GM18870 (cell line): ENCODE measurements around the gene STS.

Experiments used
- ATAC-seq: cut with Tn5 transposase; IDR thresholded peaks from one replicate; pipeline ENCODE4 v1.9.1; 2021; ENCODE audit warnings: moderate library complexity; ENCODE audit not compliant: unreplicated experiment

The STS gene

GRCh38 chrX:7147413-7147977 lies at the start of gene STS:
TSS of gene STS (plus strand) at chrX:7147712. CDS start at chrX:7253200, 105,488 bp downstream.
- ATAC-seq = peak; percentile 12

- no peak for ATAC-seq
Measured at GRCh38 chrX:7100022-7100421, 47.5 kb upstream of the STS start.

GRCh38 chrX:7102119-7102518 lies 45.4 kb upstream of the STS start:
- no peak for ATAC-seq

DNA sequence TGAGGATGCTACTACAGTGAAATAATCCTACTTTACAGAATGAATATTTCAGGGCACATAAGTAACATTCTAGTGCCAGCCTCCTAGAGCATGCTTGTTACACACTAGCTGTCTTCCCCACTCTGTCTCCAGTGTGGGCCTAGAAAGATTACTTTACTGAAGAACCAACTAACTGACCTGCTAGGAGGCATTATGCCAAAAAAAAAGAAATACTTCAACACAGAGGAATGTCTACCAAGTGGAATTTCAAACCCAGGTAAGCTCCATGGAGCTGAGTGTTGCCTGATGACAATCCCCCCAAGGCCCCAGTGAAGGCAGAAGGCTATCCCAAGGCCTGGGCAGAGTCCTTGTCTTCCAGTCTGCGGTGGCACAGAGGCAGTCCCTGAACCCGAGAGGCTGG lies 40.9 kb upstream of the STS start:
- ATAC-seq = no peak

- ATAC-seq = no peak
Measured at GRCh38 chrX:7108030-7108429, 39.5 kb upstream of the STS start.

- no peak for ATAC-seq
Measured at GRCh38 chrX:7109049-7109531, 38.4 kb upstream of the STS start.

DNA sequence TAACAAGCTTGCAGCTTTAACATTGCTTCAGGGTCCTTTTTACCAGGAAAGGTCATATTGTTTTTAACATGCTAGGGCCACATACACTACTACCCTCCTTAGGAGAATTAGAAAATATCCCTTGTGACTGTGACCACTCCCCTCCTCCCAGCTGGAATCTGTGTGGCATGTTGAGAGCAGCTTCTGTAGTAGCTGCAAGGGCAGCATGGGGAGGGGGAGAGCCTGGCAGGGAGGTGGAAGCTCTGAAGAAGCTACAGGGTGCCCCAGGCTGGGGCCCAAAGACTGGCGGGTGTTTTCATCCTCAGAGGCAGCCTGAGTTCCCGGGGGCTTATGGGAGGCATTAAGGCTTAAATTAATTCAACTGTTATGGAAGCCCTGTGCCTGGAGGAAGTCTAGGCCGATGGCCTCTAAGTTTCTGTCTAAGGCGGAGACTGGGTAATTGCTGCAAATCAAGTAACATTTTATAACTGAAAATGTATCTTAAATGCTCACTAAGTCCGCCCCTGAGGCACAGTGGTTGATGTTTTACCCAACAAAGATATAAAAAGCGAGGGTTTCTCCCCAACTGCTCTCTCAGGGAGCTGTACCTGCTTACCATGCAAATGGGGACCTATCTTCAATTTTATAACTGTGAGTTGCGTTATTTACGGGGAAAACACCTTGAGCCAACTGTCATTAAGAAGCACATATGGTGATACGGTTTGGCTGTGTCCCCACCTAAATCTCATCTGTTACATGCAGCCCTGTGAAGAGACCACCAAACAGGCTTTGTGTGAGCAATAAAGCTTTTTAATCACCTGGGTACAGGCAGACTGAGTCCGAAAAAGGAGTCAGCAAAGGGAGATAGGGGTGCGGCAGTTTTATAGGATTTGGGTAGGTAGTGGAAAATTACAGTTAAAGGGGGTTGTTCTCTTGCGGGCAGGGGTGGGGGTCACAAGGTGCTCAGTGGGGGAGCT lies 37.4 kb upstream of the STS start:
- peak; percentile 65 for ATAC-seq

DNA sequence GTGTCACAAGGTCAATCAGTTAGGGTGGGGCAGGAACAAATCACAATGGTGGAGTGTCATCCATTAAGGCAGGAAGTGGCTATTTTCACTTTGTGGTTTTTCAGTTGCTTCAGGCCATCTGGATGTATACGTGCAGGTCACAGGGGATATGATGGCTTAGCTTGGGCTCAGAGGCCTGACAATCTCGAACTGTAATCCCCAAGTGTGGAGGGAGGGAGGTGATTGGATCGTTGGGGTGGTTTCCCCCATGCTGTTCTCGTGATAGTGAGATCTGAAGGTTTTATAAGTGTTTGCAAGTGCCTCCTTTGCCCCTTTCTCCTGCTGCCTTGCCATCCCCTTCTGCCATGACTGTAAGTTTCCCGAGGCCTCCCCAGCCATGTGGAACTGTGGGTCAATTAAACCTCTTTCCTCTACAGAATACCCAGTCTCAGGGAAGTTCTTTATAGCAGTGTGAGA lies 36.7 kb upstream of the STS start:
- peak; percentile 49 for ATAC-seq

- ATAC-seq = no peak
Measured at GRCh38 chrX:7111518-7111917, 36.0 kb upstream of the STS start.

DNA sequence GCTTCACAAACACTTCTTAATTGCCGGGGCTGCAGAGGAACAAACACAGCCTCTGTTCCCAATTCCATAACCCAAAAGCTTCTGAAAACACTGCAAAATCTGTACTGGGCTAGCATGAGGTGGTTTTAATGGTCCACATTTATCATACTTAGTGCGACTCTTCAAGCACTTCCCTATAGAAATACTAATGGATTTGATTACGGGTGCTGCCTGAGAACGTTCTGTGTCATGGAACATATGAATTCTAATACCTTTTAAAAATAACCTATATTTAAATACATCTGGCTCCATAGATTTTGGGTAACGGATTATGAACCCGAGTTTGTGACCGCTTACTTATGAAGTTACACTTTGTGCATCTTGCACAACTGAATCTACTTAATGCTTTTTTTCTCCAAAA lies 35.4 kb upstream of the STS start:
- ATAC-seq = no peak

- ATAC-seq = peak; percentile 85
Measured at GRCh38 chrX:7115557-7115956, 32.0 kb upstream of the STS start.

GRCh38 chrX:7116081-7116480 lies 31.4 kb upstream of the STS start:
- no peak for ATAC-seq

DNA sequence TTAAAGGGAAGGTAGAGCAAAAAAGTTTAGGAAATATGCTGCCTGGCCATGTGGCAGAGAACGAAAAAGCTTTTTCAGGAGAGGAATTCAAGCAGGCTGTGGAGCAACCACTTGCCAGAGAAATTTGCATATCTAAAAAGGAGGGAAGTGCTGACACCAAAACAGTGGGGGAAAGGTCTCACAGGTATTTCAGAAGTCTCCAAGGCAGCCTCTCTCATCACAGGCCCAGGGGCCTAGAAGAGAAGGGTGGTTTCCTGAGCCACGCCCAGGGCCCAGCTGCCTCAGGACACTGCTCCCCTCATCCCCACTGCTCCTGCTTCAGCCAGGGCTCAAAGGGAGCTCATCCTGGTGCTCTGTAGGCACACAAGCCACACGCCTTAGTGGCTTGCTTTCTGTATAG lies 29.9 kb upstream of the STS start:
- peak; percentile 28 for ATAC-seq

DNA sequence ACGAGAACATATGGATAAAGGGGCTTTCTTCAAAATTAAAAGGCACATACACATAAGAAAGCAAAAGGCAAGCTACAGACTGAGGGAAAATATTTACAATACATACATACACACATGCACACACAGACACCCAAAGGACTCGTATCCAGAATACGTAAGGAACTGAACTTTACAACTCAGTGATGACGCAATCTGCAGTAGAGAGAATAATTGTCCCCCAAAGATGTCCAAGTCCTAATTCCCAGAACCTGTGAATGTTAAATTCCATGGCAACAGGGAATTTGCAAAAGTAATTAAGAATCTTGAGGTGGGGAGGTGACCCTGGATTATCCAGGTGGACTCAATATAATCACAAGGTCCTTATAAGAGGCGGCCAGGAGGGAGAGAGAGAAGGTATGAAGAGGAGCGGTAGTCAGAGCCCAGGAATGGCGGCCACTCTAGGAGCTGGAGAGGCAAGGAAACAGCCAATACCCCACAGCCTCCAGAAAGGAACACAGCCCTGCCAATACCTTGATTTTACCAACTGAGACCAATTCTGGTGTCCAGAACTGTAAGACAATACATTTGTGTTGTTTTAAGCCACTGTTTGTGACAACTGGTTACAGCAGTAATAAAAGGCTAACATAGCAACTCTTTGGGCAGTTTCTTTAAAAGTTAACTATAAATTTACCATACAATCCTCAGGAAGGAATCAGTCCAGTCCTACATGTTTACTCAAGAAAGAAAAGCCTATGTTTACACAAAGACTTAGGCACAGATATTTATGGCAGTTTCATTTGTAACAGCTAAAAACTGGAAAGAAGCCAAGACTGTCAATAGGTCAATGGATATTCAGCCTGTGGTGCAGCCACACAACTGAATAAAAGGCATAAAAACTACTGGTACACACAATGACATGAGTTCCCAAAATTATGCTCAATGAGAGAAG lies 27.3 kb upstream of the STS start:
- ATAC-seq = no peak

GRCh38 chrX:7120878-7121219 lies 26.7 kb upstream of the STS start:
- ATAC-seq = no peak

DNA sequence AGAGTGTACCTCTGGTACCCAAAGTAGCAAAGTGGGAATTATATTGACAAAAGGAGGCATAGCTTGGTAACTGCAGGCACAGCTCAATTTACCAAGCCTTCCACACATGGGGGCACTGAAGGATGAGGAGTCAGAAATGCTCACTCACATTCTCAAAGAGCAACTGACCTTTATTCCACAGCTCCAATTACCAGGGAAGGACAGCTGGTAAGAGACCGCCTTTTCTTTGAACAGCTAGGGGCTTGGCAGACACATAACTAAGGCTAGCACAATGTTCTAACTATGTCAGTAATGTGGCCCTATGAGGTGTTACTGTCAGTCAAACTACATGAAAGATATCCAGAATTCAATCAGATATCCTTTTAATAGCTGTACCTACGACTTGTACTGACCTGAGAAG lies 20.5 kb upstream of the STS start:
- no peak for ATAC-seq

- ATAC-seq = no peak
Measured at GRCh38 chrX:7131621-7132020, 15.9 kb upstream of the STS start.

- peak; percentile 79 for ATAC-seq
Measured at GRCh38 chrX:7132335-7133049, 15.0 kb upstream of the STS start.

DNA sequence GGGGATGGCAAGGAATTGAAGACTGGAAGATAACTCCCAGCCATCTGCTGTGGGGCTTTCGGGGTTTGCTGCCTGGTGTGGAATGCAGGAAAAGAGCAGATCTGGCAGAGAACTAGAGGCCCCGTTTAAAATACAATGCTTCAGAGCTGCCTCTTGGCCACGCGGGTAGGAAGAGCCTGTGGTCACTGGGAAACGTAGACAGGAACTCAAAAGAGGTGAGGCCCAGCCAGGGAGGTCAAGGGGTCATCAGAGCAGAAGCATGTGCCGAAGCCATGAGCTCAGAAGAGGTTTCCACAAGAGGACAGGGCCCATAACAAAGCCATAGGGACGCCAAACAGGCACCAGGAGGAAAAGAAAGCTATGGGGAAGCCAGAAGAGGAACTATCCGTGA lies 14.5 kb upstream of the STS start:
- no peak for ATAC-seq

GRCh38 chrX:7134981-7135380 lies 12.5 kb upstream of the STS start:
- no peak for ATAC-seq
